ENCODE data around the gene ARHGAP19.
"Not testable (repeated sequence)": the region's sequence is repeated elsewhere in the genome, so short reads cannot be mapped to it uniquely, and the experiment has no call there.

Gene ARHGAP19

GRCh38 chr10:97270523-97271154, 21.8 kb downstream of the ARHGAP19 start:
- peak; percentile 68 for DNase-seq
- in situ Hi-C loops (cut with HindIII; ENCODE audit: low pct_ligation_motif_present, low sequenced_read_pairs): no loop called here
- H3K36me3 ChIP-seq (replicated peaks): no peaks in the 10 kb centered on the region
- TF ChIP-seq, protein P1, sequence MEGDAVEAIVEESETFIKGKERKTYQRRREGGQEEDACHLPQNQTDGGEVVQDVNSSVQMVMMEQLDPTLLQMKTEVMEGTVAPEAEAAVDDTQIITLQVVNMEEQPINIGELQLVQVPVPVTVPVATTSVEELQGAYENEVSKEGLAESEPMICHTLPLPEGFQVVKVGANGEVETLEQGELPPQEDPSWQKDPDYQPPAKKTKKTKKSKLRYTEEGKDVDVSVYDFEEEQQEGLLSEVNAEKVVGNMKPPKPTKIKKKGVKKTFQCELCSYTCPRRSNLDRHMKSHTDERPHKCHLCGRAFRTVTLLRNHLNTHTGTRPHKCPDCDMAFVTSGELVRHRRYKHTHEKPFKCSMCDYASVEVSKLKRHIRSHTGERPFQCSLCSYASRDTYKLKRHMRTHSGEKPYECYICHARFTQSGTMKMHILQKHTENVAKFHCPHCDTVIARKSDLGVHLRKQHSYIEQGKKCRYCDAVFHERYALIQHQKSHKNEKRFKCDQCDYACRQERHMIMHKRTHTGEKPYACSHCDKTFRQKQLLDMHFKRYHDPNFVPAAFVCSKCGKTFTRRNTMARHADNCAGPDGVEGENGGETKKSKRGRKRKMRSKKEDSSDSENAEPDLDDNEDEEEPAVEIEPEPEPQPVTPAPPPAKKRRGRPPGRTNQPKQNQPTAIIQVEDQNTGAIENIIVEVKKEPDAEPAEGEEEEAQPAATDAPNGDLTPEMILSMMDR (IDR thresholded peaks at IDR 0.05; ENCODE audit: low read depth, low read length, missing control alignments): no peak
- no peaks in the 10 kb centered on the region for H3K27me3 ChIP-seq (replicated peaks)
- peak overlapping the region; percentile 9 for H3K4me3 ChIP-seq (ENCODE audit: low read depth, low read length)
- peak overlapping the region; percentile 33 for H3K27ac ChIP-seq

GRCh38 chr10:97267671-97268070, 24.8 kb downstream of the ARHGAP19 start:
- Histone ChIP-seq H3K36me3 (replicated peaks) (no peaks in the 10 kb centered on the region), H3K27me3 (replicated peaks) (no peaks in the 10 kb centered on the region), H3K4me3 (ENCODE audit: low read depth, low read length) (no peak overlapping the region), H3K27ac (no peak overlapping the region)
- no peak for DNase-seq
- in situ Hi-C loops (cut with HindIII; ENCODE audit: low pct_ligation_motif_present, low sequenced_read_pairs): no loop called here
- TF ChIP-seq, protein P1 (IDR thresholded peaks at IDR 0.05; ENCODE audit: low read depth, low read length, missing control alignments): no peak

DNA sequence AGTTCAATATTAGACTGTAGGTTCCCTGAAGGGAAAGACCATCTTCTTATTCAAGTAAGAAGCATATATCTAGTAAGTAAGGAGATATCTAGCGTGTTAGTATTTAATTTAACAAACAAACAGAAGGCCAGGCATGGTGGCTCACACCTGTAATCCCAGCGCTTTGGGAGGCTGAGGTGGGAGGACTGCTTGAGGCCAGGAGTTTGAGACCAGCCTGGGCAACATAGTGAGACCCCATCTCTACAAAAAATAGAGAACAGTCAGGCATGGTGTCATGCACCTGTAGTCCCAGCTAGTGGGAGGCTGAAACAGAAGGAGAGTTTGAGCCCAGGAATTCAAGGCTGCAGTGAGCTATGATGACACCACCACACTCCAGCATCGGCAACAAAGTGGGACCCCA, 27.3 kb downstream of the ARHGAP19 start:
- H3K36me3 ChIP-seq (replicated peaks); DNase-seq; H3K27me3 ChIP-seq (replicated peaks); H3K4me3 ChIP-seq (ENCODE audit: low read depth, low read length); in situ Hi-C loops (cut with HindIII; ENCODE audit: low pct_ligation_motif_present, low sequenced_read_pairs); H3K27ac ChIP-seq: not testable (repeated sequence)

- no peak for DNase-seq
- Histone ChIP-seq H3K4me3 (ENCODE audit: low read depth, low read length) (no peak overlapping the region), H3K27ac (no peak overlapping the region), H3K36me3 (replicated peaks) (no peaks in the 10 kb centered on the region), H3K27me3 (replicated peaks) (no peaks in the 10 kb centered on the region)
- in situ Hi-C loops (cut with HindIII; ENCODE audit: low pct_ligation_motif_present, low sequenced_read_pairs): no loop called here
- TF ChIP-seq, protein P1 (IDR thresholded peaks at IDR 0.05; ENCODE audit: low read depth, low read length, missing control alignments): no peak
Measured at GRCh38 chr10:97263971-97264370, 28.5 kb downstream of the ARHGAP19 start.

GRCh38 chr10:97261656-97262055, 30.8 kb downstream of the ARHGAP19 start:
- in situ Hi-C loops (cut with HindIII; ENCODE audit: low pct_ligation_motif_present, low sequenced_read_pairs): no loop called here
- H3K27me3 ChIP-seq (replicated peaks): no peaks in the 10 kb centered on the region
- no peak for DNase-seq
- TF ChIP-seq, protein P1 (IDR thresholded peaks at IDR 0.05; ENCODE audit: low read depth, low read length, missing control alignments): no peak
- H3K36me3 ChIP-seq (replicated peaks): no peaks in the 10 kb centered on the region
- H3K27ac ChIP-seq: no peak overlapping the region
- no peak overlapping the region for H3K4me3 ChIP-seq (ENCODE audit: low read depth, low read length)

DNA sequence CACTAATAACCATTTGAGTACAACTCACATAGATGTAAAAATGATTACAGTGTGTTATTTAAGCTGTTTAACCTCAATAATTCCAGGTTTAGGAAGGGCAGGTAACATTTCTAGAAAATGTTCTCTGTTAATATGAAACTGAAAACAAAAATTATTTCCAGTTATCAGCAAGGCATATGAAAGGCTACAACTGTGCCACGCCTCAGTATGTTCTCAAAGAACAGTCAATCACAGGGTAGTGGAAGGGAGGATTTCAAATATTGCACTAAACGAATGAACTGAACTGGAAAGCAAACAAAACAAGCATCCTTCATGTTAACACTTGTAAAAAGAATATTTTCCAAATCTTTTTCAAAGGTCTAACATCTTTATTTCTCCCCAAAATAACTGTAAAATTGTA, 31.3 kb downstream of the ARHGAP19 start:
- TF ChIP-seq, protein P1 (IDR thresholded peaks at IDR 0.05; ENCODE audit: low read depth, low read length, missing control alignments): no peak
- in situ Hi-C loops (cut with HindIII; ENCODE audit: low pct_ligation_motif_present, low sequenced_read_pairs): no loop called here
- H3K27ac ChIP-seq: no peak overlapping the region

More for the DNA sequence above, 31.3 kb downstream of the ARHGAP19 start:
- no peak for DNase-seq
- no peaks in the 10 kb centered on the region for H3K27me3 ChIP-seq (replicated peaks)
- no peak overlapping the region for H3K4me3 ChIP-seq (ENCODE audit: low read depth, low read length)
- H3K36me3 ChIP-seq (replicated peaks): no peaks in the 10 kb centered on the region
